Measurements from ENCODE around the gene TMIGD2. TPM values are rescaled to one million over a fixed set of nuclear protein-coding genes. Genes with fewer than 3 reads are reported as not detected.
A peak's percentile ranks its signal among the peaks of the same experiment; 100 is the strongest.
"Not testable (repeated sequence)": the region's sequence is repeated elsewhere in the genome, so short reads cannot be mapped to it uniquely, and the experiment has no call there.

TMIGD2 gene
- total RNA-seq, 1 donor from 2014 or later = 0.49 TPM

DNA sequence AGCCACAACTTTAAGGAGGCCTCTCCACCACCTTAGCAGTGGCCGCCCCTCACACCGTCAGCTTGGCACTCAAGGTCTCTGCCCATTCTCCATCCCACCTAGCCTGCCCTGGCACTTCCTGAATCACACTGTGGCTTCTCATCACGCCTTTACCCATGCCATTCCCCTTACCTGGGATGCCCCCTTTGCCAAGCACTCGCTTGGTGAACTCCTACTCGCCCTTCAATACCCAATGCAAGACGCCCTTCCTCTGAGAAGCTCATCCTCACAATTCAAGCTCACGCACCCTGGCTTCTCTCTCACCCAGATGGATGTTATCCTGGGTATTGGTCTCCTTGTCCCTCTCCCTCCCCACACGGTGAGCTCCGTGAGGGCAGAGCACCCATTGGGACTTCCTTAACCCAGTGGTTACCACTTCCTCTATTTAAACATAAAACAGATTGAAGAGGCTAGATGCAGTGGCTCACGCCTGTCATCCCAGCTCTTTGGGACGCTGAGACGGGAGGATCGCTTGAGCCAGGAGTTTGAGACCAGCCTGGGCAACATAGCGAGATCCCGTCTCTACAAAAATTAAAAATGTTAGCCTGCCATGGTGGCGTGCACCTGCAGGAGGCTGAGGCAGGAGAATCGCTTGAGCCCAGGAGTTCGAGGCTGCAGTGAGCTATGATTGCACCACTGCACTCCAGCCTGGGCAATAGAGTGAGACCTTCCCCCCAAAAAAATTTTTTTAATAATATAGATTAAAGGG, 35.8 kb downstream of the TMIGD2 start:
- no peak for DNase-seq

GRCh38 chr19:4264812-4265211, 37.4 kb downstream of the TMIGD2 start:
- no peak for DNase-seq

DNA sequence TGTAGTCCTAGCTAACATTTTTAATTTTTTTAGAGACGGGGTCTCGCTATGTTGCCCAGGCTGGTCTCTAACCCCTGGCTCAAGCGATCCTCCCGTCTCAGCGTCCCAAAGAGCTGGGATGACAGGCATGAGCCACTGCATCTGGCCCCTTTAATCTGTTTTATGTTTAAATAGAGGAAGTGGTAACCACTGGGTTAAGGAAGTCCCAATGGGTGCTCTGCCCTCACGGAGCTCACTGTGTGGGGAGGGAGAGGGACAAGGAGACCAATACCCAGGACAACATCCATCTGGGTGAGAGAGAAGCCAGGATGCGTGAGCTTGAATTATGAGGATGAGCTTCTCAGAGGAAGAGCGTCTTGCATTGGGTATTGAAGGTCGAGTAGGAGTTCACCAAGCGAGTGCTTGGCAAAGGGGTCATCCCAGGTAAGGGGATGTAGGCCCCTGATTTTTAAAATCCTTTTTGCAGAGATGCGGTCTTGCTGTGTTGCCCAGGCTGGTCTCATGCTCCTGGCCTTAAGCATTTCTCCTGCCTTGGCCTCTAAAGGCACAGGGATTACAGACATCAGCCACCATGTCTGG, 41.5 kb downstream of the TMIGD2 start:
- DNase-seq = no peak

DNA sequence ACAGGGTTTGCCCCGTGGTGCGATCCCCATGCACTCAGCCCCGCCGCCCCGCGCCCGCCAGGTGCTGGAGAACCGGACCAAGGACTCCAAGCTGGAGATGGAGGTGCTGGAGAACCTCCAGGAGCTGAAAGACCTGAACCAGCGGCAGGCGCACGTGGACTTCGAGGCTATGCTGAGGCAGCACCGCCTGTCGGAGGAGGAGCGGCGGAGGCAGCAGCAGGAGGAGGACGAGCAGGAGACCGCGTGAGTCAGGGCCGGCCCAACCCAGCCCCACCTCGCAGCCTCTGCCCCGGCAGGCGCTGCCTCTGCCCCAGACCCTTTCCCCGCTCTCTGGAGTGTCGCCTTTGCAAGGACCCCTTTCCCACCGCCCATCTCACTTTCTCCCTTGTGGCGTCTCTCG, 44.0 kb downstream of the TMIGD2 start:
- no peak for DNase-seq

DNA sequence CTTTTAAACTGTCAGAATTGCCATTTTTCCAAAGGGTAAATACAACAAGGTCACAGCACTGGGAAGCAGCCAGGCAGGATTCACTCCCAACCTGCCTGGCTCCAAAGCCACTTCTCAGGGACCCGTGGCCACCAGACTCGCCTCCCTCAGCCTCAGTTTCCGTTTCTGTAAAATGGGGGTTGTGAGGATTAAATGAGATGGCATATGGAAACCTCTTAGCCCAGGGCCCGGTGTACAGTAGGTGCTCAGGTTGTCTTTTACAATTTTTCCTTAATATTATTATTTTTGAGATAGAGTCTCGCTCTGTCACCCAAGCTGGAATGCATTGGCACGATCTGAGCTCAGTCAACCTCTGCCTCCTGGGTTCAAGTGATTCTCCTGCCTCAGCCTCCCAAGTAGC, 45.2 kb downstream of the TMIGD2 start:
- DNase-seq = no peak

DNA sequence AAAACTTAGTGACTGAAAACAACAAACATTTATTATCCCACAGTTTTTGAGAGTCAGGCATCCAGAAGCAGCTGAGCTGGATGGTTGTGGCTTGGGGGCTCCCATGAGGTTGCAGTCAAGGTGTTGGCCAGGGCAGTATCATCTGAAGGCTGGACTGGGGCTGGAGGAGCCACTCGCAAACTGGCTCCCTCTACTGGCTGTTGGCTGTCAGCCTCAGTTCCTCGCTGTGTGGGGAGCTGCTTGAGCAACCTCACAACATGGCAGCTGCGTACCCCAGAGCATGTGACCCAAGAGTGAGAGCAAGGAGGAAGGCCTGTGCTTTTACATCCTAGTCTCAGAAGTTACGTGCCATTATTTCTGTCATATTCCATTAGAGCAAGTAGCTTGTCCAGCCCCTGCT, 45.6 kb downstream of the TMIGD2 start:
- DNase-seq = no peak

- peak; percentile 99 for DNase-seq
Observed at GRCh38 chr19:4246767-4247593, 55.2 kb downstream of the TMIGD2 start, which contains the start of gene YJU2. YJU2 (plus strand) TSS chr19:4247080; CDS start chr19:4247147, 67 bp downstream.

DNA sequence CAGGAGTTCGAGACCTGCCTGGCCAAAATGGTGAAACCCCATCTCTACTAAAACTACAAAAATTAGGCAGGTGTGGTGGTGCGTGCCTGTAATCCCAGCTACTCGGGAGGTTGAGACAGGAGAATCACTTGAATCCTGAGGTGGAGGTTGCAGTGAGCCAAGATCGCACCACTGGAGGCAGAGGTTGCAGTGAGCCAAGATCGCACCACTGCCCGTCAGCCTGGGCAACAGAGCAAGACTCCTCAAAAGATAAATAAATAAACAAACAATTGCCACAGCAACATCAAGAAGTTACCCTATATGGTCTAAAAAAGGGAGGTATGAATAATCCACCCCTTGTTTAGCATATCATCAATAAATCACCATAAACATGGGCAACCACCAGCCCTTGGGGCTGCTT, 56.3 kb downstream of the TMIGD2 start:
- DNase-seq = not testable (repeated sequence)

Other genes starting within 250 kb of the TMIGD2 start
- gene ZBTB7A, start 235.5 kb downstream of the TMIGD2 start, total RNA-seq = 12.7 TPM
- 54.5 TPM for gene MAP2K2, start 178.3 kb downstream of the TMIGD2 start, total RNA-seq
- not detected for gene CREB3L3, start 148.8 kb downstream of the TMIGD2 start, total RNA-seq
- gene SIRT6, start 119.8 kb downstream of the TMIGD2 start, total RNA-seq = 4.7 TPM
- gene ANKRD24, start 119.7 kb downstream of the TMIGD2 start, total RNA-seq = 0.79 TPM
- not detected for gene EBI3, start 72.9 kb downstream of the TMIGD2 start, total RNA-seq
- 12.7 TPM for gene YJU2, start 55.3 kb downstream of the TMIGD2 start, total RNA-seq
- 1.3 TPM for gene SHD, start 23.1 kb downstream of the TMIGD2 start, total RNA-seq
- 0.59 TPM for gene FSD1, start 2.2 kb upstream of the TMIGD2 start, total RNA-seq
- gene STAP2, start 36.4 kb upstream of the TMIGD2 start, total RNA-seq = 25.5 TPM
- 5.8 TPM for gene MPND, start 41.2 kb upstream of the TMIGD2 start, total RNA-seq
- 24.7 TPM for gene SH3GL1, start 98.2 kb upstream of the TMIGD2 start, total RNA-seq
- 9.5 TPM for gene CHAF1A, start 100.3 kb upstream of the TMIGD2 start, total RNA-seq
- gene UBXN6, start 155.4 kb upstream of the TMIGD2 start, total RNA-seq = 49.7 TPM
- gene HDGFL2, start 169.9 kb upstream of the TMIGD2 start, total RNA-seq = 28.7 TPM
- gene PLIN4, start 216.1 kb upstream of the TMIGD2 start, total RNA-seq = 25.7 TPM
- gene PLIN5, start 232.8 kb upstream of the TMIGD2 start, total RNA-seq = 7.5 TPM
- gene LRG1, start 237.6 kb upstream of the TMIGD2 start, total RNA-seq = 0.79 TPM

Measured in skin of body (tissue), 2 donors.